Ascending aorta (tissue), 2 donors: ENCODE results near the gene NAP1L5. TPM values are rescaled to one million over a fixed set of nuclear protein-coding genes. Genes with fewer than 3 reads are reported as not detected.
A peak's percentile ranks its signal among the peaks of the same experiment; 100 is the strongest.

Experiments used
- DNase-seq, 2 donors: peaks; one replicate each; pipeline ENCODE4 v3.0.0-alpha.2; 2019; ENCODE audit warnings: low spot score in 2 of 2
- H3K27ac ChIP-seq, 2 donors: fragments of 200-600 bp; sonication (generic); one replicate each; pipeline ENCODE4 v1.5.1; 2016 to 2017; ENCODE audit warnings: mild to moderate bottlenecking in 1 of 2
- H3K27me3 ChIP-seq: fragments of 200-600 bp; sonication (generic); one replicate; pipeline ENCODE4 v1.5.1; 2017
- H3K36me3 ChIP-seq, 2 donors: fragments of 200-600 bp; sonication (generic); one replicate each; pipeline ENCODE4 v1.5.1; 2016
- H3K4me1 ChIP-seq, 2 donors: fragments of 200-600 bp; sonication (generic); one replicate each; pipeline ENCODE4 v1.5.1; 2016 to 2017; ENCODE audit warnings: mild to moderate bottlenecking in 1 of 2
- H3K4me3 ChIP-seq, 2 donors: fragments of 200-600 bp; sonication (generic); one replicate each; pipeline ENCODE4 v1.5.1; 2016 to 2017; ENCODE audit warnings: mild to moderate bottlenecking in 1 of 2
- H3K9me3 ChIP-seq, 2 donors: fragments of 200-600 bp; sonication (generic); one replicate each; pipeline ENCODE4 v1.5.1; 2016
- CTCF ChIP-seq, 3 experiments: fragments of 200-600 bp in 2 of 3; fragments of 450-650 bp in 1 of 3; sonication (generic) in 2 of 3; IDR thresholded peaks; one replicate each; pipeline ENCODE4 v1.5.1; 2016 to 2019; ENCODE audit warnings: antibody characterized with exemption in 3 of 3, mild to moderate bottlenecking in 1 of 3, moderate library complexity in 1 of 3
- intact Hi-C: fragments of 100-400 bp; cut with DNase I; formaldehyde crosslinking; loops from one replicate; pipeline ENCODE4 v1.15.1; 2023
- total RNA-seq: library from RNA; depleted of rRNA; stranded (reverse); fragments of >200 nt; gene quantifications from one replicate; pipeline ENCODE4 v1.1.0, GENCODE V29; 2016

Gene NAP1L5
- total RNA-seq, 1 donor from 2014 or later: 9.6 TPM

DNA sequence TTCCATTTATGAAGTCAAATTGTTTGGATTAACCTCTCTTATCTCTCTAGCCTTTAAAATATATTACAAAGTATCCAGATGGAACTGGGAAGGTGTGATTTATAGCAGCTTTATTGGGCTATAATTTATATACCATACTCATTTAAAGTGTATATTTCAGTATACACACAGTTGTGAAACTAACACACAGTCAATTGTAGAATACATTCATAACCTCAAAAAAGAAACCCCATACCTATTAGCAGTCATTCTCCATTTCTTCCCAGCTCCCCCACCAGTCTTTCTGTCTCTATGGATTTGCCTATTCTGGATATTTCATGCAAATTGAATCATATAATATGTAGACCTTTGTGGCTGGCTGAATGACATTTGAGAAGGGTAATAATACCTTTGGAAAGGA lies 7.6 kb upstream of the NAP1L5 start:
- Histone ChIP-seq H3K9me3 (no peaks in the 10 kb centered on the region), H3K27ac (peak overlapping the region; percentile 45 to 79), H3K36me3 (peaks cover 18 to 25% of the 10 kb centered on the region in 2 donors), H3K4me1 (peaks cover 3% of the 10 kb centered on the region in 2 donors), H3K4me3 (no peak overlapping the region), H3K27me3 (no peaks in the 10 kb centered on the region)
- intact Hi-C loops: loop anchor here (5.0 kb wide), 2 partner anchors 62 to 87 kb away; no protein-coding TSS in a partner anchor
- TF ChIP-seq CTCF (IDR thresholded peaks at IDR 0.05): no peak
- no peak for DNase-seq

DNA sequence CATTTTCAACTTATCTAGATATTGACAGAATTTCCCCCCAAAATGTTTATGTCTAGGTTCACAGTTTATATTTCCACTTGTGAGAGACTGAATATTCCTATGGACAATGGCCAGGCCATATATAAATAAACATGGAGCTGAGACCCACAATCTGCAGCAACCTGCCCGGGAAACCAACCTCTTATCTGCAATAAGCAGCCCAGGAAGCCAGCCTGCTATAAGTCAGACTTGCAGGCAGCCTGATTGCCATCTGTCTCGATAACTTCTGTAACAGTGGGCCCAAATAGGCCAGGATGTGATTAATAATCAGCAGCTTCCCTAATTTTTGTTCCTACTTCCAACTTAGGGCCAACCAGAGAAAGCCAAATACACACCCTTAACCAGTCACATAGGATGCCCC lies 5.2 kb upstream of the NAP1L5 start:
- intact Hi-C loops: no loop called here
- H3K4me3 ChIP-seq: no peak overlapping the region
- no peak for TF ChIP-seq CTCF (IDR thresholded peaks at IDR 0.05)
- H3K36me3 ChIP-seq: peaks cover 14 to 23% of the 10 kb centered on the region in 2 donors
- no peak overlapping the region for H3K27ac ChIP-seq
- DNase-seq: no peak
- no peaks in the 10 kb centered on the region for H3K27me3 ChIP-seq
- H3K4me1 ChIP-seq: peaks cover 3% of the 10 kb centered on the region in 2 donors
- H3K9me3 ChIP-seq: no peaks in the 10 kb centered on the region

GRCh38 chr4:88698519-88698918 lies 890 bp upstream of the NAP1L5 start:
- no peaks in the 10 kb centered on the region for H3K4me1 ChIP-seq
- no peaks in the 10 kb centered on the region for H3K9me3 ChIP-seq
- no peak for TF ChIP-seq CTCF (IDR thresholded peaks at IDR 0.05)
- no peak overlapping the region for H3K4me3 ChIP-seq
- peak overlapping the region in 1 of 2 donors; percentile 83 for H3K27ac ChIP-seq
- intact Hi-C loops: no loop called here
- no peaks in the 10 kb centered on the region for H3K27me3 ChIP-seq
- H3K36me3 ChIP-seq: peaks cover 6 to 10% of the 10 kb centered on the region in 2 donors
- DNase-seq: no peak

DNA sequence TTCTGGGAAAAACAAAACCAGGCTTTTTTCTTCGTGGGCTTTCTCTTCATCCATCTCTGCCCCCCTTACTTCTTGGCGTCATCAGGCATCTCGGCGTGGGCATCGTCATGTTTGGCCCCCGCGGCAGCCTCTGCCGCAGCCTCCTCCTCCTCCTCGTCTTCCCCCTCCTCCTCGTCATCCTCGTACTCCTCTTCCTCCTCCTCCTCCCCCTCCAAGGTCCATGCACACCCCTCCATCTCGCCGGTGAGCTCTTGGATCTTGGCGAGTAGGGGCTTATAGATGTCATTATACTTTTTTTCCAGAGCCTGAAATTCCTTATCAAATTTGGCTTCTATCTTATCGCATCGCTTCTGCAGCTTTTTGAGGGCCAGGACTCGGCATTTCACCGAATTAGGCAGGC lies 488 bp downstream of the NAP1L5 start:
- no peaks in the 10 kb centered on the region for H3K4me1 ChIP-seq
- H3K27ac ChIP-seq: peak overlapping the region; percentile 54 to 83
- no peak for TF ChIP-seq CTCF (IDR thresholded peaks at IDR 0.05)
- intact Hi-C loops: no loop called here
- H3K27me3 ChIP-seq: no peaks in the 10 kb centered on the region
- no peaks in the 10 kb centered on the region for H3K9me3 ChIP-seq
- peaks cover 0 to 4% of the 10 kb centered on the region in 2 donors for H3K36me3 ChIP-seq
- H3K4me3 ChIP-seq: peak overlapping the region; percentile 64 to 68
- DNase-seq: peak in 1 of 2 donors; percentile 66

GRCh38 chr4:88696630-88697029 lies 999 bp downstream of the NAP1L5 start:
- no peak for TF ChIP-seq CTCF (IDR thresholded peaks at IDR 0.05)
- no peak for DNase-seq
- H3K9me3 ChIP-seq: no peaks in the 10 kb centered on the region
- H3K36me3 ChIP-seq: peaks cover 0 to 4% of the 10 kb centered on the region in 2 donors
- peak overlapping the region; percentile 64 to 68 for H3K4me3 ChIP-seq
- H3K27me3 ChIP-seq: no peaks in the 10 kb centered on the region
- intact Hi-C loops: no loop called here
- peak overlapping the region; percentile 54 to 83 for H3K27ac ChIP-seq
- no peaks in the 10 kb centered on the region for H3K4me1 ChIP-seq

GRCh38 chr4:88693792-88694191 lies 3.8 kb downstream of the NAP1L5 start:
- TF ChIP-seq CTCF (IDR thresholded peaks at IDR 0.05): no peak
- intact Hi-C loops: no loop called here
- H3K4me1 ChIP-seq: no peaks in the 10 kb centered on the region
- peaks cover 3 to 13% of the 10 kb centered on the region in 2 donors for H3K36me3 ChIP-seq
- H3K4me3 ChIP-seq: no peak overlapping the region
- H3K27ac ChIP-seq: no peak overlapping the region
- no peaks in the 10 kb centered on the region for H3K27me3 ChIP-seq
- no peaks in the 10 kb centered on the region for H3K9me3 ChIP-seq
- DNase-seq: no peak
